Measurements from ENCODE around the gene ZNF724. TPM values are rescaled to one million over a fixed set of nuclear protein-coding genes. Genes with fewer than 3 reads are reported as not detected.

ZNF724 gene
- total and polyA plus RNA-seq, 2 of the 13 experiments (the other 11 are each of a cell fraction or from before 2014, with no cell fraction given): 1.5 to 15.0 TPM

- TF ChIP-seq YY1 (IDR thresholded peaks at IDR 0.05; ENCODE audit: insufficient read depth, insufficient replicate concordance, low read depth, low read length) (peak; percentile 80), CHD4 (IDR thresholded peaks at IDR 0.05; ENCODE audit: borderline replicate concordance, low read length) (no peak), ZSCAN30 (CRISPR knock-in tag; IDR thresholded peaks at IDR 0.05) (no peak), ZZZ3 (CRISPR knock-in tag; IDR thresholded peaks at IDR 0.05; ENCODE audit: borderline replicate concordance) (peak; percentile 60; the same call in 1 of the 2 replicates), DRAP1 (CRISPR knock-in tag; IDR thresholded peaks at IDR 0.05) (peak; percentile 69), CAMTA2 (CRISPR knock-in tag; IDR thresholded peaks at IDR 0.05; ENCODE audit: borderline replicate concordance) (no peak), ZBTB43 (CRISPR knock-in tag; conservative IDR thresholded peaks at IDR 0.05) (no peak), ZKSCAN8 (CRISPR knock-in tag; IDR thresholded peaks at IDR 0.05; ENCODE audit: borderline replicate concordance) (no peak), MYNN (CRISPR knock-in tag; IDR thresholded peaks at IDR 0.05; ENCODE audit: low read depth) (no peak), ZBTB25 (CRISPR knock-in tag; IDR thresholded peaks at IDR 0.05) (no peak), ZBTB1 (CRISPR knock-in tag; IDR thresholded peaks at IDR 0.05; ENCODE audit: borderline replicate concordance) (no peak), FOXK2 (IDR thresholded peaks at IDR 0.05) (no peak), ZNF713 (CRISPR knock-in tag; IDR thresholded peaks at IDR 0.05) (no peak), MIER3 (CRISPR knock-in tag; IDR thresholded peaks at IDR 0.05; ENCODE audit: borderline replicate concordance) (no peak), CCDC6 (CRISPR knock-in tag; IDR thresholded peaks at IDR 0.05) (0 out of 2 replicates have a peak, but pooled peaks have one; percentile 66), CHD2 (IDR thresholded peaks at IDR 0.05; ENCODE audit: low read depth, low read length) (no peak), FOXP4 (CRISPR knock-in tag; IDR thresholded peaks at IDR 0.05) (peak; percentile 20; the same call in 1 of the 2 replicates), HOXA5 (CRISPR knock-in tag; IDR thresholded peaks at IDR 0.05) (peak; percentile 83), ZNF737 (CRISPR knock-in tag; IDR thresholded peaks at IDR 0.05; ENCODE audit: borderline replicate concordance) (no peak), ZNF276 (CRISPR knock-in tag; IDR thresholded peaks at IDR 0.05; ENCODE audit: low read depth) (no peak)
- TF ChIP-seq, protein P1, sequence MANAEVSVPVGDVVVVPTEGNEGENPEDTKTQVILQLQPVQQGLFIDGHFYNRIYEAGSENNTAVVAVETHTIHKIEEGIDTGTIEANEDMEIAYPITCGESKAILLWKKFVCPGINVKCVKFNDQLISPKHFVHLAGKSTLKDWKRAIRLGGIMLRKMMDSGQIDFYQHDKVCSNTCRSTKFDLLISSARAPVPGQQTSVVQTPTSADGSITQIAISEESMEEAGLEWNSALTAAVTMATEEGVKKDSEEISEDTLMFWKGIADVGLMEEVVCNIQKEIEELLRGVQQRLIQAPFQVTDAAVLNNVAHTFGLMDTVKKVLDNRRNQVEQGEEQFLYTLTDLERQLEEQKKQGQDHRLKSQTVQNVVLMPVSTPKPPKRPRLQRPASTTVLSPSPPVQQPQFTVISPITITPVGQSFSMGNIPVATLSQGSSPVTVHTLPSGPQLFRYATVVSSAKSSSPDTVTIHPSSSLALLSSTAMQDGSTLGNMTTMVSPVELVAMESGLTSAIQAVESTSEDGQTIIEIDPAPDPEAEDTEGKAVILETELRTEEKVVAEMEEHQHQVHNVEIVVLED (CRISPR knock-in tag; IDR thresholded peaks at IDR 0.05; ENCODE audit: borderline replicate concordance): no peak
These were observed 23.6 kb upstream of the ZNF724 start (continued) for GRCh38 chr19:23273590-23274412.
